CD14-positive monocyte (primary cell): ENCODE data around the gene CHD2. TPM values are rescaled to one million over a fixed set of nuclear protein-coding genes. Genes with fewer than 3 reads are reported as not detected.

Experiments used
- DNase-seq, 3 donors: peaks; one replicate each; pipeline ENCODE4 v3.0.0-alpha.2; 2011 to 2022
- H2AFZ ChIP-seq: 2 replicates; pipeline ENCODE4 v1.6.0; 2012; ENCODE audit warnings: mild to moderate bottlenecking, low read depth, low read length, inconsistent platforms; ENCODE audit not compliant: insufficient read depth, poor library complexity, severe bottlenecking
- H3K27ac ChIP-seq, 2 donors: 1 replicate in 1 of 2; 2 replicates in 1 of 2; pipeline ENCODE4 v1.5.1; 2012 to 2013; ENCODE audit warnings: low read length in 2 of 2, control low read depth in 1 of 2, inconsistent platforms in 1 of 2, low read depth in 1 of 2, mild to moderate bottlenecking in 1 of 2
- H3K27me3 ChIP-seq, 2 donors: one replicate each; pipeline versions ENCODE4 v1.6.0 to v1.6.1; 2011 to 2013; ENCODE audit warnings: low read length in 2 of 2; ENCODE audit not compliant: control insufficient read depth in 2 of 2, insufficient read depth in 2 of 2
- H3K36me3 ChIP-seq, 2 donors: replicated peaks in 1 of 2; 1 replicate in 1 of 2; 2 replicates in 1 of 2; pipeline versions ENCODE4 v1.5.1 to v1.6.1; 2012 to 2013; ENCODE audit warnings: low read length in 2 of 2, control low read depth in 1 of 2, inconsistent platforms in 1 of 2, mild to moderate bottlenecking in 1 of 2; ENCODE audit not compliant: insufficient read depth in 2 of 2, control insufficient read depth in 1 of 2
- H3K4me1 ChIP-seq, 2 donors: 1 replicate in 1 of 2; 2 replicates in 1 of 2; pipeline versions ENCODE4 v1.5.1 to v1.6.1; 2012 to 2013; ENCODE audit warnings: low read length in 2 of 2, control low read depth in 1 of 2, inconsistent platforms in 1 of 2, mild to moderate bottlenecking in 1 of 2, moderate library complexity in 1 of 2; ENCODE audit not compliant: insufficient read depth in 2 of 2, control insufficient read depth in 1 of 2
- H3K4me2 ChIP-seq: replicated peaks from 2 replicates; pipeline ENCODE3; 2012; ENCODE audit warnings: low read length, moderate library complexity, mild to moderate bottlenecking; ENCODE audit not compliant: poor library complexity, severe bottlenecking; ENCODE audit errors: extremely low read depth
- H3K4me3 ChIP-seq, 3 experiments: fragments of 200-600 bp in 1 of 3; sonication (generic) in 1 of 3; replicated peaks in 1 of 3; 1 replicate in 2 of 3; 2 replicates in 1 of 3; pipeline ENCODE4 v1.5.1; 2011 to 2013; ENCODE audit warnings: low read length in 3 of 3, mild to moderate bottlenecking in 3 of 3, control low read depth in 2 of 3, low read depth in 2 of 3, inconsistent platforms in 1 of 3, moderate library complexity in 1 of 3
- H3K79me2 ChIP-seq: 2 replicates; pipeline ENCODE4 v1.6.0; 2012; ENCODE audit warnings: mild to moderate bottlenecking, control low read depth, inconsistent platforms, low read length, moderate library complexity; ENCODE audit not compliant: insufficient read depth
- H3K9ac ChIP-seq: 2 replicates; pipeline ENCODE4 v1.6.0; 2017; ENCODE audit warnings: low read length, mild to moderate bottlenecking; ENCODE audit not compliant: insufficient read depth, poor library complexity, severe bottlenecking
- H3K9me3 ChIP-seq, 2 donors: replicated peaks in 1 of 2; 1 replicate in 1 of 2; 2 replicates in 1 of 2; pipeline versions ENCODE4 v1.5.1 to v1.6.1; 2012 to 2013; ENCODE audit warnings: low read length in 2 of 2, control low read depth in 1 of 2; ENCODE audit not compliant: control insufficient read depth in 1 of 2, insufficient read depth in 1 of 2
- H4K20me1 ChIP-seq: 2 replicates; pipeline ENCODE4 v1.6.0; 2012; ENCODE audit warnings: mild to moderate bottlenecking, low read length, control low read depth, moderate library complexity; ENCODE audit not compliant: insufficient read depth
- H3K27ac Mint-ChIP-seq, 7 donors: one replicate each; pipeline ENCODE4 v1.8.0; 2020; ENCODE audit warnings: mild to moderate bottlenecking in 7 of 7, mixed read lengths in 7 of 7, moderate library complexity in 6 of 7, inconsistent platforms in 2 of 7
- H3K27me3 Mint-ChIP-seq, 3 donors: one replicate each; pipeline ENCODE4 v1.8.0; 2021 to 2022; ENCODE audit warnings: low read depth in 3 of 3, mild to moderate bottlenecking in 3 of 3, mixed read lengths in 3 of 3, moderate library complexity in 3 of 3, inconsistent platforms in 1 of 3
- H3K36me3 Mint-ChIP-seq, 2 donors: one replicate each; pipeline ENCODE4 v1.8.0; 2020; ENCODE audit warnings: mixed read lengths in 2 of 2, inconsistent platforms in 1 of 2, mild to moderate bottlenecking in 1 of 2
- H3K4me1 Mint-ChIP-seq: one replicate; pipeline ENCODE4 v1.8.0; 2020; ENCODE audit warnings: mild to moderate bottlenecking, mixed read lengths
- H3K4me3 Mint-ChIP-seq, 2 donors: one replicate each; pipeline ENCODE4 v1.8.0; 2020; ENCODE audit warnings: mild to moderate bottlenecking in 2 of 2, mixed read lengths in 2 of 2, moderate library complexity in 1 of 2
- H3K9me3 Mint-ChIP-seq, 7 donors: one replicate each; pipeline ENCODE4 v1.8.0; 2020 to 2022; ENCODE audit warnings: mixed read lengths in 7 of 7, mild to moderate bottlenecking in 6 of 7, moderate library complexity in 6 of 7, inconsistent platforms in 2 of 7
- CTCF ChIP-seq: fragments of 200-600 bp; IDR thresholded peaks from one replicate; pipeline ENCODE4 v1.8.0; 2022; ENCODE audit warnings: antibody characterized with exemption, mild to moderate bottlenecking
- WGBS: methylation state at CpG from one replicate; pipeline ENCODE4 v1.1.5; 2013; ENCODE audit warnings: missing lambda C conversion rate; ENCODE audit not compliant: insufficient coverage; 5-methylcytosine and 5-hydroxymethylcytosine counted together
- intact Hi-C, 2 donors: fragments of 100-400 bp; cut with micrococcal nuclease; formaldehyde crosslinking; loops; one replicate each; pipeline versions ENCODE4 v1.15.0 to v1.15.1; 2023
- polyA plus RNA-seq, 3 donors: library from polyadenylated mRNA; depleted of rRNA in 1 of 3; unstranded in 2 of 3; stranded (reverse) in 1 of 3; fragments of 300-500 nt in 2 of 3; fragments of >200 nt in 1 of 3; fragmentation: Illumina TruSeq in 2 of 3; gene quantifications; 1 replicate in 2 of 3; 2 replicates in 1 of 3; pipeline ENCODE4 v1.2.3, GENCODE V29; 2012 to 2021

CHD2 gene
- polyA plus RNA-seq, 3 donors: 9.6 to 61.2 (median 11.4) TPM

DNA sequence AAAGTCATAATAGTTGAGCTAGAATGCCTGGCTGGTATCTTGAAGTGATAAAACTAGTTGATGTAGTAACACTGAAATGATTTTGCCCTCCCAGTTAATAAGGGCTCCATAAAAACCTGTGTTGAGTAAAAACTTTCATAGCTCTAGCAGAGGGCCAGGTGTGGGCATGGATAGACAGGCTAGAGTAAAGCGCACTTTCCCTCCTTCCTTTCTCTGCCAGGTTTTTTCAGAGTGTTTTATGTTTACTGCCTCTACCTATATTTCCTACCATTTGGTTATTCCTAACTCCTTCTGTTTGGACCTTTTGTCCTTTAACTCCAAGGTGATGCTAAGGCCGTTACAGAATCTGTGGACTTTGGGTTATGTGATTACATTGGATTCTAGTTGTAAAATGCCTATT, 25.3 kb downstream of the CHD2 start:
- peaks cover 75 to 84% of the 10 kb centered on the region in 2 donors for H3K36me3 Mint-ChIP-seq
- intact Hi-C loops: no loop called here
- Histone ChIP-seq H3K9ac (no peak overlapping the region), H3K4me1 (peaks cover 41 to 43% of the 10 kb centered on the region in 2 donors), H3K4me3 (no peak overlapping the region), H3K36me3 (peaks cover 60 to 70% of the 10 kb centered on the region in 2 donors), H2AFZ (no peak overlapping the region), H3K9me3 (no peaks in the 10 kb centered on the region), H3K4me2 (no peak overlapping the region), H3K27ac (no peak overlapping the region), H4K20me1 (peaks cover 71% of the 10 kb centered on the region), H3K79me2 (peaks cover 91% of the 10 kb centered on the region), H3K27me3 (no peaks in the 10 kb centered on the region)
- TF ChIP-seq CTCF: no peak
- H3K4me3 Mint-ChIP-seq: no peak overlapping the region
- H3K27ac Mint-ChIP-seq: no peak overlapping the region
- peaks cover 45% of the 10 kb centered on the region for H3K4me1 Mint-ChIP-seq
- no CpG with 5 or more reads among the region's 2 CpGs for WGBS
- no peaks in the 10 kb centered on the region for H3K9me3 Mint-ChIP-seq
- no peak for DNase-seq
- H3K27me3 Mint-ChIP-seq: no peaks in the 10 kb centered on the region

- peaks cover 84 to 87% of the 10 kb centered on the region in 2 donors for H3K36me3 Mint-ChIP-seq
- WGBS: no CpG with 5 or more reads among the region's 3 CpGs
- intact Hi-C loops: no loop called here
Measured at GRCh38 chr15:92928225-92928750, 28.2 kb downstream of the CHD2 start.

More at GRCh38 chr15:92928225-92928750, 28.2 kb downstream of the CHD2 start:
- Histone ChIP-seq H3K4me3 (no peak overlapping the region), H3K4me1 (peaks cover 20 to 23% of the 10 kb centered on the region in 2 donors), H3K27me3 (no peaks in the 10 kb centered on the region), H4K20me1 (peaks cover 74% of the 10 kb centered on the region), H2AFZ (no peak overlapping the region), H3K27ac (peak overlapping the region in 1 of 2 donors; percentile 7), H3K9ac (no peak overlapping the region), H3K79me2 (peaks cover 89% of the 10 kb centered on the region), H3K36me3 (peaks cover 72 to 93% of the 10 kb centered on the region in 2 donors), H3K9me3 (no peaks in the 10 kb centered on the region), H3K4me2 (no peak overlapping the region)
- Mint-ChIP-seq H3K9me3 (no peaks in the 10 kb centered on the region), H3K4me1 (peaks cover 18% of the 10 kb centered on the region), H3K27ac (peak overlapping the region in 1 of 7 donors; percentile 46), H3K27me3 (no peaks in the 10 kb centered on the region), H3K4me3 (no peak overlapping the region)
- no peak for TF ChIP-seq CTCF
- DNase-seq: no peak
